H1 (cell line): ENCODE data around the gene FAM186B. TPM values are rescaled to one million over a fixed set of nuclear protein-coding genes. Genes with fewer than 3 reads are reported as not detected.
A peak's percentile ranks its signal among the peaks of the same experiment; 100 is the strongest.

Source experiments
- CTCF ChIA-PET: fragments of 300-600 bp; sonication (Branson Sonifier 250); formaldehyde crosslinking; loops from one replicate; lab custom pipeline; 2021; ENCODE audit not compliant: partially characterized antibody; lab: Charles Lee
- POLR2A ChIA-PET: fragments of 300-600 bp; sonication (Branson Sonifier 250); formaldehyde crosslinking; loops from one replicate; lab custom pipeline; 2021; ENCODE audit warnings: inconsistent platforms; ENCODE audit not compliant: partially characterized antibody; lab: Charles Lee
- DNase-seq, 2 experiments: peaks; one replicate each; pipeline versions ENCODE4 v3.0.0 to v3.0.0-alpha.2; 2010 to 2022; ENCODE audit warnings: low spot score in 2 of 2, low read depth in 1 of 2, mixed read lengths in 1 of 2
- FAIRE-seq: peaks from 2 replicates; lab custom pipeline; 2011; peaks lifted over from hg19 to GRCh38; lab: Jason Lieb, UNC
- H2AFZ ChIP-seq: 2 replicates; pipeline ENCODE4 v1.8.1; 2012; ENCODE audit warnings: low read length, inconsistent platforms
- H2AK5ac ChIP-seq: 2 replicates; pipeline ENCODE4 v1.6.1; 2013; ENCODE audit warnings: low read depth, low read length
- H2BK120ac ChIP-seq: replicated peaks from 2 replicates; pipeline ENCODE3; 2013; ENCODE audit warnings: low read depth, low read length, inconsistent platforms
- H2BK12ac ChIP-seq: 2 replicates; pipeline ENCODE4 v1.6.1; 2013; ENCODE audit warnings: low read depth, low read length
- H2BK15ac ChIP-seq: 2 replicates; pipeline ENCODE4 v1.6.1; 2013; ENCODE audit warnings: low read length
- H2BK20ac ChIP-seq: 2 replicates; pipeline ENCODE4 v1.6.1; 2013; ENCODE audit warnings: low read length
- H2BK5ac ChIP-seq: 2 replicates; pipeline ENCODE4 v1.6.1; 2013; ENCODE audit warnings: low read depth, low read length
- H3K14ac ChIP-seq: 2 replicates; pipeline ENCODE4 v1.6.1; 2013; ENCODE audit warnings: inconsistent platforms; ENCODE audit not compliant: insufficient read length
- H3K18ac ChIP-seq: 2 replicates; pipeline ENCODE4 v1.6.1; 2013; ENCODE audit warnings: low read length; ENCODE audit errors: extremely low read depth
- H3K23ac ChIP-seq: 2 replicates; pipeline ENCODE4 v1.6.1; 2013; ENCODE audit warnings: inconsistent platforms; ENCODE audit not compliant: insufficient read length
- H3K23me2 ChIP-seq: 2 replicates; pipeline ENCODE4 v1.6.1; 2013; ENCODE audit warnings: low read depth, low read length
- H3K27ac ChIP-seq: 2 replicates; pipeline ENCODE4 v1.6.1; 2011; ENCODE audit warnings: low read depth, low read length, inconsistent platforms
- H3K27me3 ChIP-seq, 4 experiments: replicated peaks in 1 of 4; 1 replicate in 1 of 4; 2 replicates in 3 of 4; pipeline versions ENCODE4 v1.6.1 to v1.8.1; 2011 to 2013; ENCODE audit warnings: low read length in 3 of 4, mild to moderate bottlenecking in 3 of 4, inconsistent platforms in 2 of 4, mixed read lengths in 2 of 4, moderate library complexity in 1 of 4; ENCODE audit not compliant: control insufficient read depth in 3 of 4, insufficient read depth in 3 of 4; ENCODE audit errors: extremely low read depth in 1 of 4
- H3K36me3 ChIP-seq, 4 experiments: 2 replicates each; pipeline versions ENCODE4 v1.6.1 to v1.8.1; 2011 to 2013; ENCODE audit warnings: mild to moderate bottlenecking in 4 of 4, low read length in 3 of 4, moderate library complexity in 2 of 4, control low read depth in 1 of 4, inconsistent platforms in 1 of 4; ENCODE audit not compliant: insufficient read depth in 4 of 4, control insufficient read depth in 2 of 4
- H3K4ac ChIP-seq: replicated peaks from 2 replicates; pipeline ENCODE3; 2013; ENCODE audit warnings: low read length, low read depth, mixed read lengths, inconsistent platforms; ENCODE audit not compliant: insufficient read length
- H3K4me1 ChIP-seq, 4 experiments: replicated peaks in 1 of 4; 1 replicate in 1 of 4; 2 replicates in 3 of 4; pipeline versions ENCODE4 v1.6.1 to v1.8.1; 2011 to 2013; ENCODE audit warnings: low read length in 3 of 4, inconsistent platforms in 2 of 4, mixed read lengths in 1 of 4; ENCODE audit not compliant: insufficient read depth in 4 of 4, control insufficient read depth in 3 of 4
- H3K4me2 ChIP-seq, 2 experiments: 2 replicates each; pipeline versions ENCODE4 v1.6.1 to v1.8.1; 2011 to 2013; ENCODE audit warnings: low read depth in 2 of 2, low read length in 2 of 2, control low read depth in 1 of 2, inconsistent platforms in 1 of 2, mild to moderate bottlenecking in 1 of 2; ENCODE audit not compliant: insufficient read depth in 1 of 2
- H3K4me3 ChIP-seq, 4 experiments: fragments of 200-600, 300-600 bp in 1 of 4; sonication (generic), shearing (Covaris generic), sonication (Bioruptor Twin) in 1 of 4; 2 replicates each; pipeline versions ENCODE4 v1.5.1 to v1.8.1; 2011 to 2016; ENCODE audit warnings: low read length in 4 of 4, low read depth in 3 of 4, control low read depth in 2 of 4, inconsistent platforms in 2 of 4, mild to moderate bottlenecking in 2 of 4, mixed read lengths in 1 of 4, moderate library complexity in 1 of 4; ENCODE audit not compliant: insufficient read depth in 2 of 4; ENCODE audit errors: extremely low read depth in 1 of 4
- H3K56ac ChIP-seq: replicated peaks from 2 replicates; pipeline ENCODE3; 2013; ENCODE audit warnings: low read depth, mild to moderate bottlenecking, mixed read lengths, low read length, inconsistent platforms; ENCODE audit not compliant: insufficient read length
- H3K79me1 ChIP-seq: 2 replicates; pipeline ENCODE4 v1.6.1; 2013; ENCODE audit warnings: low read depth, low read length, control low read depth
- H3K79me2 ChIP-seq, 2 experiments: 2 replicates each; pipeline versions ENCODE4 v1.6.1 to v1.8.1; 2012 to 2013; ENCODE audit warnings: low read length in 2 of 2, mild to moderate bottlenecking in 2 of 2, inconsistent platforms in 1 of 2; ENCODE audit not compliant: insufficient read depth in 2 of 2, control insufficient read depth in 1 of 2
- H3K9ac ChIP-seq, 4 experiments: replicated peaks in 1 of 4; 1 replicate in 1 of 4; 2 replicates in 3 of 4; pipeline versions ENCODE4 v1.6.1 to v1.8.1; 2011 to 2013; ENCODE audit warnings: low read depth in 3 of 4, low read length in 3 of 4, control low read depth in 2 of 4, mild to moderate bottlenecking in 2 of 4, moderate library complexity in 2 of 4, inconsistent platforms in 1 of 4; ENCODE audit errors: extremely low read depth in 1 of 4
- H3K9me3 ChIP-seq, 2 experiments: 2 replicates each; pipeline versions ENCODE4 v1.6.1 to v1.8.1; 2012 to 2013; ENCODE audit warnings: mild to moderate bottlenecking in 2 of 2, moderate library complexity in 2 of 2, control low read depth in 1 of 2, inconsistent platforms in 1 of 2, low read depth in 1 of 2, low read length in 1 of 2, mixed read lengths in 1 of 2; ENCODE audit not compliant: insufficient read depth in 2 of 2
- H4K20me1 ChIP-seq, 2 experiments: replicated peaks in 1 of 2; 2 replicates each; pipeline versions ENCODE3 to v1.8.1; 2011 to 2013; ENCODE audit warnings: inconsistent platforms in 2 of 2, low read length in 2 of 2, mild to moderate bottlenecking in 1 of 2; ENCODE audit not compliant: insufficient read depth in 2 of 2, control insufficient read depth in 1 of 2
- H4K5ac ChIP-seq: 2 replicates; pipeline ENCODE4 v1.6.1; 2013; ENCODE audit warnings: low read length, low read depth, mixed read lengths, inconsistent platforms; ENCODE audit not compliant: insufficient read length
- H4K8ac ChIP-seq: 2 replicates; pipeline ENCODE4 v1.8.0; 2013; ENCODE audit warnings: mild to moderate bottlenecking, moderate library complexity, low read length, inconsistent platforms; ENCODE audit not compliant: insufficient read depth; ENCODE audit errors: extremely low read depth
- H4K91ac ChIP-seq: replicated peaks from 2 replicates; pipeline ENCODE3; 2013; ENCODE audit warnings: low read length, mixed read lengths, inconsistent platforms; ENCODE audit not compliant: insufficient read length
- ASH2L ChIP-seq: fragments of 200-600, 300-600 bp; sonication (generic); IDR thresholded peaks from one replicate; pipeline ENCODE4 v1.7.1; 2017; ENCODE audit warnings: low read length
- CREB1 ChIP-seq: IDR thresholded peaks from 2 replicates; pipeline ENCODE4 v1.6.1; 2012; ENCODE audit warnings: inconsistent platforms
- CTBP2 ChIP-seq: IDR thresholded peaks from 2 replicates; pipeline ENCODE4 v1.7.0; 2011; ENCODE audit warnings: borderline replicate concordance, mild to moderate bottlenecking, moderate library complexity, mixed read lengths, low read length; ENCODE audit not compliant: insufficient read depth, insufficient read length
- E2F6 ChIP-seq: IDR thresholded peaks from 2 replicates; pipeline ENCODE4 v1.6.1; 2012; ENCODE audit warnings: inconsistent platforms
- EZH2 ChIP-seq: fragments of 200-600 bp; sonication (generic); IDR thresholded peaks from 2 replicates; pipeline ENCODE4 v1.7.1; 2012; ENCODE audit warnings: low read depth, mild to moderate bottlenecking, moderate library complexity, low read length, inconsistent platforms; ENCODE audit not compliant: severe bottlenecking
- HDAC2 ChIP-seq, 2 experiments: fragments of 300-600 bp in 1 of 2; sonication (generic) in 1 of 2; IDR thresholded peaks; 2 replicates each; pipeline ENCODE4 v1.6.1; 2011 to 2012; ENCODE audit warnings: low read depth in 2 of 2, low read length in 2 of 2, mild to moderate bottlenecking in 2 of 2, moderate library complexity in 2 of 2, borderline replicate concordance in 1 of 2, inconsistent platforms in 1 of 2
- NANOG ChIP-seq: IDR thresholded peaks from 2 replicates; pipeline ENCODE4 v1.6.1; 2011; ENCODE audit warnings: low read length, low read depth, mild to moderate bottlenecking, inconsistent platforms; ENCODE audit not compliant: insufficient read depth, poor library complexity, severe bottlenecking
- RFX5 ChIP-seq: IDR thresholded peaks from 2 replicates; pipeline ENCODE4 v1.6.1; 2011; ENCODE audit warnings: low read depth, low read length, improper control_type of control experiment, borderline replicate concordance
- TAF7 ChIP-seq: optimal IDR thresholded peaks from 2 replicates; pipeline ENCODE3; 2011; ENCODE audit warnings: low read depth, mild to moderate bottlenecking, inconsistent platforms, low read length, moderate library complexity, borderline replicate concordance
- WGBS, 2 experiments: shearing (Covaris generic) in 1 of 2; methylation state at CpG; one replicate each; pipeline versions ENCODE4 v1.1.6 to v1.1.7; 2013 to 2015; ENCODE audit warnings: low lambda C conversion rate in 2 of 2, mixed read lengths in 2 of 2, inconsistent platforms in 1 of 2, low coverage in 1 of 2, missing lambda C conversion rate in 1 of 2; ENCODE audit not compliant: insufficient replicate concordance in 2 of 2, insufficient coverage in 1 of 2, insufficient read length in 1 of 2; ENCODE audit errors: extremely low coverage in 1 of 2, missing lambda C conversion rate in 1 of 2; 5-methylcytosine and 5-hydroxymethylcytosine counted together
- polyA plus RNA-seq, 7 experiments: library from polyadenylated mRNA; depleted of rRNA in 3 of 7; stranded (reverse) in 5 of 7; unstranded in 2 of 7; fragments of >200 nt in 5 of 7; fragments of 200-250 nt in 2 of 7; gene quantifications; 1 replicate in 5 of 7; 2 replicates in 1 of 7; 4 replicates in 1 of 7; pipeline versions ENCODE4 v1.2.1 to v1.2.3, GENCODE V29; 2011 to 2013; ENCODE audit warnings: missing spikeins in 2 of 7, mixed read lengths in 2 of 7
- total RNA-seq: library from RNA; stranded (reverse); fragmentation: NEBNext Ultra II Directional; extraction: Animal tissue kit (Norgen Biotek cat#: 25700); gene quantifications from 2 replicates; pipeline ENCODE4 v1.2.1, GENCODE V29; 2021

The FAM186B gene
- total and polyA plus RNA-seq, 2 of the 8 experiments (the other 6 are each of a cell fraction or from before 2014, with no cell fraction given) = 0.12 to 0.73 TPM

GRCh38 chr12:49543914-49544815, 61.3 kb downstream of the FAM186B start:
- 0 out of 2 replicates have a peak overlapping the region, but pooled peaks have one; percentile 3 for H2AFZ ChIP-seq
- no peak for TF ChIP-seq HDAC2 (IDR thresholded peaks at IDR 0.05; ENCODE audit: borderline replicate concordance in 1 of 2, low read depth in 2 of 2, low read length in 2 of 2)
- no peak for TF ChIP-seq TAF7
- TF ChIP-seq ASH2L = no peak
- TF ChIP-seq E2F6 = 0 out of 2 replicates have a peak, but pooled peaks have one; percentile 15
- TF ChIP-seq RFX5 = no peak
- no peak for TF ChIP-seq NANOG
- no peak for TF ChIP-seq CREB1
- TF ChIP-seq EZH2 = no peak
- TF ChIP-seq CTBP2 = no peak

More at GRCh38 chr12:49543914-49544815, 61.3 kb downstream of the FAM186B start:
- Histone ChIP-seq H3K4ac (peak overlapping the region; percentile 44), H3K27me3 (peaks cover 46 to 98% (median 94%) of the 10 kb centered on the region in 4 experiments), H3K23me2 (peaks cover 10% of the 10 kb centered on the region), H3K79me2 (no peaks in the 10 kb centered on the region), H2BK20ac (no peak overlapping the region), H3K18ac (peak overlapping the region; percentile 36; the same call in 1 of the 2 replicates), H3K4me3 (peak overlapping the region; percentile 32 to 51 (median 44)), H2BK15ac (peak overlapping the region; percentile 97), H3K9me3 (no peaks in the 10 kb centered on the region), H3K4me2 (peak overlapping the region; percentile 79 to 93), H4K5ac (no peak overlapping the region), H3K23ac (no peak overlapping the region), H3K36me3 (peaks cover 0 to 3% (median 0%) of the 10 kb centered on the region in 4 experiments; a peak in 1 of 8 replicates), H3K79me1 (no peaks in the 10 kb centered on the region), H2BK120ac (no peak overlapping the region), H2BK12ac (peak overlapping the region; percentile 70; the same call in 1 of the 2 replicates), H4K20me1 (peaks cover 3 to 11% of the 10 kb centered on the region in 2 experiments), H2BK5ac (no peak overlapping the region), H4K91ac (peak overlapping the region; percentile 25), H2AK5ac (peak overlapping the region; percentile 94; the same call in 1 of the 2 replicates), H3K4me1 (peaks cover 0 to 31% (median 17%) of the 10 kb centered on the region in 4 experiments; a peak in 6 of 7 replicates), H4K8ac (no peak overlapping the region), H3K14ac (peak overlapping the region; percentile 61), H3K9ac (no peak overlapping the region; a peak in 1 of 7 replicates), H3K56ac (no peak overlapping the region), H3K27ac (no peak overlapping the region)
- 18% methylated on average over 27 of the region's 39 CpGs; no CpG with 5 or more reads in 1 of the 2 experiments for WGBS, 2 experiments
- DNase-seq (no peak), FAIRE-seq (no peak)
- POLR2A ChIA-PET = interaction anchor here (1.4 to 3.1 kb wide), 3 partner anchors 10 to 89 kb away, joined by 3 to 12 read pairs (median 4); partner anchors contain the start of gene MCRS1
- CTCF ChIA-PET = interaction anchor here (0.9 to 3.8 kb wide), 16 partner anchors 9 to 256 kb away, joined by 3 to 23 read pairs (median 4); partner anchors contain the start of genes DNAJC22 and PRPH
